NCI-H1092 (cell line): ENCODE measurements around the gene DIS3L.
A peak's percentile ranks its signal among the peaks of the same experiment; 100 is the strongest.
"Not testable (repeated sequence)": the region's sequence is repeated elsewhere in the genome, so short reads cannot be mapped to it uniquely, and the experiment has no call there.

Experiments
- DNase-seq: peaks from one replicate; lab custom pipeline; 2025; lab: John Stamatoyannopoulos, UW

DIS3L gene

GRCh38 chr15:66310786-66311185, 17.4 kb downstream of the DIS3L start:
- DNase-seq = no peak

GRCh38 chr15:66312144-66312543, 18.8 kb downstream of the DIS3L start:
- DNase-seq = no peak

GRCh38 chr15:66323312-66323928, 30.1 kb downstream of the DIS3L start:
- DNase-seq = no peak

- DNase-seq = no peak
Measured at GRCh38 chr15:66326051-66326450, 32.7 kb downstream of the DIS3L start.

- DNase-seq = no peak
Measured at GRCh38 chr15:66327736-66328135, 34.4 kb downstream of the DIS3L start.

GRCh38 chr15:66328771-66329170, 35.4 kb downstream of the DIS3L start:
- DNase-seq = no peak

- DNase-seq = not testable (repeated sequence)
Measured at GRCh38 chr15:66348530-66348929, 55.2 kb downstream of the DIS3L start.

- no peak for DNase-seq
Measured at GRCh38 chr15:66356077-66356358, 62.6 kb downstream of the DIS3L start.

- DNase-seq = peak; percentile 89
Measured at GRCh38 chr15:66356359-66357236, 63.2 kb downstream of the DIS3L start, which contains the start of gene TIPIN. Gene TIPIN (minus strand): TSS chr15:66356685. CDS start chr15:66352947, 3,738 bp downstream.

- DNase-seq = no peak
Measured at GRCh38 chr15:66359740-66360139, 66.4 kb downstream of the DIS3L start.

GRCh38 chr15:66361745-66362460, 68.5 kb downstream of the DIS3L start:
- not testable (repeated sequence) for DNase-seq

GRCh38 chr15:66362776-66363175, 69.4 kb downstream of the DIS3L start:
- DNase-seq = no peak

GRCh38 chr15:66364944-66365528, 71.7 kb downstream of the DIS3L start:
- DNase-seq = no peak

- no peak for DNase-seq
Measured at GRCh38 chr15:66369773-66370651, 76.6 kb downstream of the DIS3L start.

GRCh38 chr15:66374179-66374578, 80.8 kb downstream of the DIS3L start:
- no peak for DNase-seq

- no peak for DNase-seq
Measured at GRCh38 chr15:66378814-66379430, 85.6 kb downstream of the DIS3L start.

GRCh38 chr15:66381376-66381775, 88.0 kb downstream of the DIS3L start:
- not testable (repeated sequence) for DNase-seq
